HG03196 (cell line): ENCODE results near the gene PDXDC1.
"Not testable (repeated sequence)": the region's sequence is repeated elsewhere in the genome, so short reads cannot be mapped to it uniquely, and the experiment has no call there.

Source experiments
- ATAC-seq: cut with Tn5 transposase; IDR thresholded peaks from one replicate; pipeline ENCODE4 v1.9.1; 2021; ENCODE audit not compliant: unreplicated experiment

PDXDC1 gene

GRCh38 chr16:14974656-14975417, at the start of gene PDXDC1:
TSS of gene PDXDC1 (plus strand) at chr16:14975026. CDS start at chr16:14975200, 174 bp downstream.
- peak; percentile 92 for ATAC-seq

- not testable (repeated sequence) for ATAC-seq
Observed at GRCh38 chr16:14928064-14928714, 46.6 kb upstream of the PDXDC1 start.

- ATAC-seq = not testable (repeated sequence)
Observed at GRCh38 chr16:14929176-14929575, 45.6 kb upstream of the PDXDC1 start.

- not testable (repeated sequence) for ATAC-seq
Observed at GRCh38 chr16:14930246-14930645, 44.6 kb upstream of the PDXDC1 start.

- not testable (repeated sequence) for ATAC-seq
Observed at GRCh38 chr16:14930971-14931370, 43.9 kb upstream of the PDXDC1 start.

GRCh38 chr16:14932581-14933375, 42.0 kb upstream of the PDXDC1 start:
- not testable (repeated sequence) for ATAC-seq

- not testable (repeated sequence) for ATAC-seq
Observed at GRCh38 chr16:14937143-14937542, 37.7 kb upstream of the PDXDC1 start, which contains the start of gene NPIPA1. TSS of gene NPIPA1 (plus strand) at chr16:14937443. CDS start at chr16:14937443, 0 bp downstream.

- ATAC-seq = not testable (repeated sequence)
Observed at GRCh38 chr16:14937994-14938393, 36.8 kb upstream of the PDXDC1 start.

- not testable (repeated sequence) for ATAC-seq
Observed at GRCh38 chr16:14942686-14943085, 32.1 kb upstream of the PDXDC1 start.

GRCh38 chr16:14955546-14956231, 19.1 kb upstream of the PDXDC1 start:
- no peak for ATAC-seq

- ATAC-seq = no peak
Observed at GRCh38 chr16:14957576-14958322, 17.1 kb upstream of the PDXDC1 start.

- ATAC-seq = no peak
Observed at GRCh38 chr16:14958323-14958600, 16.6 kb upstream of the PDXDC1 start.

GRCh38 chr16:14958970-14959369, 15.9 kb upstream of the PDXDC1 start:
- no peak for ATAC-seq

GRCh38 chr16:14961405-14962186, 13.2 kb upstream of the PDXDC1 start:
- ATAC-seq = no peak

GRCh38 chr16:14963281-14964173, 11.3 kb upstream of the PDXDC1 start:
- no peak for ATAC-seq

GRCh38 chr16:14965328-14965727, 9.5 kb upstream of the PDXDC1 start:
- ATAC-seq = no peak

- ATAC-seq = not testable (repeated sequence)
Observed at GRCh38 chr16:14969795-14970194, 5.0 kb upstream of the PDXDC1 start.

- ATAC-seq = not testable (repeated sequence)
Observed at GRCh38 chr16:14971621-14972228, 3.1 kb upstream of the PDXDC1 start.
